GM18909 (cell line): ENCODE results near the gene MSH3.
A peak's percentile ranks its signal among the peaks of the same experiment; 100 is the strongest.
"Not testable (repeated sequence)": the region's sequence is repeated elsewhere in the genome, so short reads cannot be mapped to it uniquely, and the experiment has no call there.

Experiments used
- ATAC-seq: cut with Tn5 transposase; IDR thresholded peaks from one replicate; pipeline ENCODE4 v1.9.1; 2021; ENCODE audit warnings: mild to moderate bottlenecking; ENCODE audit not compliant: unreplicated experiment, poor library complexity

Gene MSH3

DNA sequence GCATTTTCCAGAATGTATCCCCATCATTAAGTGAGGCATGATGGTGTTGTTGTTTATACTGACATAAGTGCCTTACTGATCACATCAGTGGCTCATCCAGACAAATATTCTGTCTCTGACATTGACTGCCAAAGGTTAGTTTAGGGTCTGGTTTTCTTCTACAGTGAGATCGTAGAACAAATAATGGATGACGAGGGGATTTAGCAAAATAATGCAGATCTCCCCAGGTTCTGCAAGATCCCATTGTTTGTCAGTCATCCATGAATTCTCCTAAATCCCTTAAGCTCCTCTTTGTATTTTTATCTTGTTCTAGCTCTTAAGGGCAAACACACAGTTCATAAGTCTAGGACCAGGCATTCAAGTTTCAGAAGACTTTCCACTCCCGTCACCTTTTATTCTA, 93.5 kb downstream of the MSH3 start:
- no peak for ATAC-seq

DNA sequence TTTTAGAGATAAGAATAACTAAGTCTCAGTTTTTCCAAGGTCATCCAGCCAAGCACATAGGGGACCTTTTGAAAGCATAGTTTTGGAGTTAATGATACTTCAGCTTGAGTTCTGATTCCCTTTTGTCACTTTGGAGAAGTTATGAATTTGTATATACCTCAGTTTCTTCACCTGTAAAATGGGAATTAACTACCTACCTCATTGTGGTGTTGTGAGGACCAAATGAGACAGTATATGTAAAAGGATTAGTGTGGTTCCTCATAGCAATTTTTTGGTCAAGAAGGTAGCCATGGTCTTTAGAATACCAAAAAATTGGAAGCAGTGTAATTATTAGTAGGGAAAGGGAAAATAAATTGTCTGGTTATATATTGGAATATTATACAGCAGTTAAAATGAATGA, 98.0 kb downstream of the MSH3 start:
- ATAC-seq = no peak

DNA sequence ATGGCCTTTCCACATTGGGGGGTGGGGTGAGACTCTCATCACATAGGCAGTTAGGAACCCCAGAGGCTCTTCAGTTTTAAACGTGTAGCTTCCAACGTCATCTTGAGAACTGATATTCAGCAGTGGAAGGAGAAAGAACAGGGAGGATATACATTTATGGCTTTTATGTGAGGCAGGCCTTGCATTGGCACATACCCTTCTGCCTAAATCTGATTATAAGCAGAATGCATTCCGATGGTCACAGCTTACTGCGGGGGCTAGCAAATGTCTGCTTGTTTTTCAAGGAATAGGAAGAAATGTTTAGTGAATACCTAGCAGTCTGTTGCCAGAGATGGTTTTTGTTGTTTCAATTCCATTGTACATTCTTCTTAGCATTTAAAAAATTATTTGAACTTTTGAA, 99.3 kb downstream of the MSH3 start:
- no peak for ATAC-seq

DNA sequence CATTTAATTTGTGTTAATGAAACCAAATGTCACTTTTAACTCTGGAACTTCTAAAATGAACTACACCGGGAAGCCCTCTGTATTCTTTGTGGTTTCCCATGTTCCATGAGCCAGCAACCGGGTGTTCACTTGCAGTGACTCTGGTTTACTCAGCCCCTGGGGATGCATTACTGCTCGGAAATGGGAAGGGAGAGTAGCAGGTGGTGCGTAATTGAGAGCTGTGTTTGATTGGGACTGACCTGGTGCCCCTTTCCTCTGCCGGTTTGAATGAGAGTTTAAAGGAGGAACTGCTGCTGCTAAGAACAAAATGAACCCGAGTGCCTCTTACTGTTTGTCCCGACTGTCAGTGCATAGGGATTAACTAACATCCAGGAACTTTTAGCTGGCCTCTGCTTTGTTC, 100.4 kb downstream of the MSH3 start:
- peak; percentile 62 for ATAC-seq

DNA sequence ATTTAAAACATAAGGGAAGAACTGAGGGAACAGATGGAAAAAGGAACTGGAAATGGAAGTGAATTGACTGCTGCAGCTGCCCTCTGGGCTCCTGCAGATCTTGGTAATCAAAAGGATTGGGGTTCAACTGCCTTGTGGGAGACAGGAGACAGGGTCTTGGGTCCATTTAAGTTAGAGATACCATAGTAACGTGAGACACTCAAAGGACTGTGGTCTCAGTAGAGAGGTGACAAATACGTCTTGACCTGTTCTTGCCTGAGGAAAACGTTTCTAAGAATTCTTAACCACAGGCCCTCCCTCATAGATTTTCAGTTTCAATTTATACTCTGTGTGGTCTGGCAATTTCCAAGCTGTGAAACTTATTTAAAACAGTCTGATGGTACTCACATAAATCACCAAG, 101.2 kb downstream of the MSH3 start:
- ATAC-seq = peak; percentile 96

DNA sequence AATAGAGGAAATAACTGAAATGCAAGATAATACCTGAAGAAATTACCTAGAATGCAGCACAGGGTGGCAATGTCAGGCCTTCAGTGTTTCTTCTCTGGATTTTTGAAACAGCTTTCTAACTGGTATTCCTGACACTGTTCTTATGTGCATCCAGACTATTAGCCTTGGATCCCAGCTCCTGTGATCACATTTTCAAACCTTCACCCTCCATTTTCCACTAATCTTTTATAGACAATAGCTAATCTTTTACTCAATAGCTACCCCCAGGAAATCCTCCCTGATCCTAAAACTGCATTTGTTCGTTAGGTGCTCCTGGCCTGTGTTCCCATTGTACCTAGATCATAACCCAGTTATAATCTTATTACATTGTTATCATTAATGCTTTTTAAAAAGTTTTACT, 101.8 kb downstream of the MSH3 start:
- no peak for ATAC-seq

DNA sequence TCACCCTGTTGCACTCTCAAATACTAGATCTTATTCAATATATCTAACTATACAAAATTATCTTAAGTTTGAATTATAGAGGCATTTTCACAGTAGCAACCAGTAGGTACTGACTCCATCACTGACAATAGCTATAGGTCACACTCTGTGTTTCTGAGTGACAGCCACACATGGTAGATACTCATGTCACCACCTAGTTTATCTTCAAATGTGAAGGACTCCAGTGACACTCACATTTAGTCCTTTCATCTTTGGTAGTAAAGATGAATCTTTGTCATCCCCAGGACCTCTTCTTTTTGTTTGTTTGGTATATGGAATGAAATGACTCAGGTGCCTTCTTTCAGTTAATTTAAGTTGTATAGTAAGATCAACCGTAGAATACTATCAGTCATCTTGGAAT, 102.8 kb downstream of the MSH3 start:
- ATAC-seq = no peak

DNA sequence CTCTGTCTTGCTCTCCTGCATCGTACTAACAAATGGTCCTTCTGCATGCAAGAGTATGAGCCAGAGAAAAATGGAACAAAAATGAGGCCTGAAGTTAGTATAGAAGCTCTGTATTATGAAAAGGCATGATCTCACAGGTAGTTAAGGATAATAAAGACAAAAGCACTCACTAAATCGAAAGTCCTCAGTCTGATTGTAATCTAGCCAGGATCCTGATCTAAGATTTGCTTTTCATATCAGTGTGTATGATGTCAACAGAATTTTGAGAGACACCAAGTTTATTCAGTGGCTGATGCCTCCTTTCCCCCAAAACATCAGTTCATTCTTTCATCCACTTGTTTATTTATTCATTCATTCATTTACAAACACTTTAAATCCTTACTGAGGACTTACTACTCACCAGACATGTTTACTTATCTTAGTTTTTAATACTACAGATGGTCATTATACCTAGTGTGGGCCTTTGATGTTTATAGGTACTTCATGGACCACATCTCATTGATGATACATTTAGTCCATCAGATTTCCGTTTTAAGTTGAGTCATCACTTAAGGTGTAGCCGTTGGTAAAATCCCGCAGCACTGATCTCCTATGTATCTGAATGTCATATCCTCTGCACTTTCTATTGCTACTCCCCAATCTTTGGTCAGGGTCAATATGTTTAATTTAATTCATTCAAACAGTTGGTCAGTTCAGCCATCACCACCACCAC, 105.6 kb downstream of the MSH3 start:
- ATAC-seq = no peak

DNA sequence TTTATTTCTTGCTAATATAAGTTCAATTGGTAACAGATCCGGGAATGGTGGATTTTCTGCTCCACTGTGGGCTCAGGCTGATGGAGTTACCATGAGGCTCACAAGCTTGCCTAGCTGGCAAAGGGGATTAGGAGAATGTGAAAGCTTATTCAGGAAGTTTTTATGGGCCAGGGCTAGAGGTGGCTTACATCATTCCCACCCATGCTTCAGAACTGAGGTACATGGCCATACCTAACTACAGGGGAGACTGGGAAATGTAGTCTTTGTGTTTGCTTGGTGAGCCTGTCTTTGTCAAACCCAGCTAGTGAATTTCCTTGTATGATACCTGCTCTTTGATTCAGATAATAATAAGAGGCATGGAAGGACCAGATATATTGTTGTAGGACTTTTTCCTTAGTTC, 106.2 kb downstream of the MSH3 start:
- no peak for ATAC-seq

DNA sequence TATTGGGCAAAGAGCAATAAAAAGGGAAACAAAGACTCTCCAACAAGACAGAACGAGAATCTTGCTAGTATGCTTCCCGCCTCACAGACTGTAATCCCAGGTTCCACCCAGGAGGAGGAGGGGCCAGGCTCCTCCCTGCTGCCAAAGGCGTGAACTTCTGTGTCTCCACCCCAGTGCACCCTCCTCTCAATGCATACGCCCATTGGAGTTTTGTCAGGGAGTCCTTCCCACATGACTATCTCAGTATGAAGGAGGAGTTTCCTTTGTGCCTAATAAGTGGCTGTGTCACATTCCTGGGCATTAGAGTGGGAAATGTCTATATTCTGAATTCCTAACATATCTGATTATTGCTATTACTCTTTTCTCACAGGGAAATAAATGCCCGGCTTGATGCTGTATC, 106.7 kb downstream of the MSH3 start:
- ATAC-seq = no peak

DNA sequence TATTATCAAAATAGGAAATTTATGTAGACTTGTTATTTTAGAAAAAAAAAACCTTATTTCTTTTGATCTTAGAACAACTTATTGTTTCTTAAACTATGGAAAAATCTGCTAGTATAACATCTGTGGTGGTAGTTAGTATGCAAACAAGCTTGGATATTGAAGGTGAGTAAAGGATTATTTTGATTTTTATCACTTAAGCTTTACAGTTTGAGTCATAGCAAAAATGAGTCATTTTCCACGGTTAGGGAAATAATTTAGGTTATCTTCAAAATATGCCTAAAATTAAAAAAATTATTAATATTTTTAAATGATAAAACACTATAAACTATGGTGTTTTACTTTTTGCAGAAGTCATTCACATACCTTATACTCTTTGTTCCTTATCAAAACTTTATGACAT, 107.5 kb downstream of the MSH3 start:
- ATAC-seq = no peak

DNA sequence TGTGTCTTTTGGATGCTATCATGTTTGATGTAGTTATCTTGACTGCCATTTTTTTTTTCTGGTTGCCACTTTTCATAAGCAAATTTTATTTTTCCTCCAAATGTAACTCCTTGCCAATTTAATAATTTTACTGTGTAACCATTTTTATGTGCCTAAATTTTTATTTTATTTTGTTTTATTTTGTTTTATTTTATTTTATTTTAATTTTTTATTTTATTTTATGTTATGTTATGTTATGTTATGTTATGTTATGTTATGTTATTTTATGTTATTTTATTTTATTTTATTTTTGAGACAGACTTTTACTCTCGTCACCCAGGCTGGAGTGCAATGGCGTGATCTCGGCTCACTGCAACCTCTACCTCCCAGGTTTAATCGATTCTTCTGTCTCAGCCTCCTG, 108.1 kb downstream of the MSH3 start:
- ATAC-seq = no peak

DNA sequence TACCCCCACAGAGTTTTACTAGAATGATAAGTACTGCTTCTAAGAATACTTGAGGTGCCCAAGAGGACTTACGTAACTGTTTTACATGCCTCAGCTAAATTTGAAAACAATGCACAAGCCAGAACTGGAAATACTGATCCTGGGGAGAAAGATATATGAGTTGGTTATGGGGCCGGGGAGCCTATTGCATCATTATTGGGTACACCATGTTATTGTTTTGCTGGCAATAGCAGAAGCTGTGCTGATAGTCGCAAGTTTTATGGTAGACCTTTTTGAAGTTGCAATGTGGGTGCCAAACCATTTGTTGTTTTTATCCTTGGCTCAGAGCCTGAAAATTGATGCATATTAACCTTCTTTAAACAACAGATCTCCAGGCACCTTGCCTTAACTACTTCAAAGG, 108.8 kb downstream of the MSH3 start:
- no peak for ATAC-seq

DNA sequence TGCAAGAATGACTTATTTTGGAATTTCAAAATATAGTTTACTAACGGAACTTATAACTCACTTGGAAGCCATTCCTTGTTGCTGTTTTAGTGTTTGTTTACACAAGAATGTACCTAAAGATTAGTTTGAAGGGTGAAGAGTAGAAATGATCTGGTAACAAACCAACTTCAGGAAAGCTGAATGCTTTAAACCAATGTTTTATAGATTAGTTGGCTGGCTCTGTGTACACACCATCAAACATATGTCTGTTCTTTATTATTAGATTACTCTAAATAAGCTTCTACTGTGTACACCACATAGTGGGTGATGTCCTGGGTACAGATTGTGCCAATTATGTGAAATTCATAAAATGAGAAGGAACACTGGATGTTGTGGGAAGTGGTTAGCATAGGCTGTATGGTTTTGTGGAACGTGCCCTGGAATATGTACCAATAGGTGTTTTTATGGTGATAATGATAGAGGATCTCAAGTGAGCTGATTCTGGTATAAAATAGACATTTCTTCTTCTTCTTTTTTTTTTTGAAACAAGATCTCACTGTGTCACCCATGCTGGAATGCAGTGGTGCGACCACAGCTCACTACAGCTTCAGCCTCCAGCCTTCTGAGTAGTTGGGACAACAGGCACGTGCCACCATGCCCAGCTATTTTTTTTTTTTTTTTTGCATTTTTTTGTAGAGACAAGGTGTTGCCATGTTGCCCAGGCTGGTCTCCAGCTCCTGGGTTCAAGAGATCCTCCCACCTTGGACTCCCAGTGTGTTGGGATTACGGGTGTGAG, 109.6 kb downstream of the MSH3 start:
- no peak for ATAC-seq

DNA sequence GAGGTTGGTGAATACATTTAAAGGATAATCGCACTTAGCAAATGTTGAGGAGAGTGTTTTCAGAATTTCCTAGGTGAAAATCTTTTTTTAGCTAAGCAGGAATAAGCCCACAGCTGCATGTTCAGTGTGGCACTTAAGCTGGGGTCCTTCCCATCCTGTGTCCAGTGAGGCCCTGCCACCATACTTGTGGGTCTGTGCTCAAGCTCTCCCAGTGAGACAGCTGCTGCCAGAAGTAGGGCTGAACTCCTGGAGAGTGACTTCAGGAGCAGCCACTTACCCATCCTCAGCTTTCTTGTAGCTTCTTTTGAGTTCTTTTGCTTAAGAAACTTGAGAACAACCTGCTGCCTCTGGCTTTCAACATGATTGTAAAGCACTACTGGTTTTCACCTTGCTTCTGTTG, 110.3 kb downstream of the MSH3 start:
- no peak for ATAC-seq

DNA sequence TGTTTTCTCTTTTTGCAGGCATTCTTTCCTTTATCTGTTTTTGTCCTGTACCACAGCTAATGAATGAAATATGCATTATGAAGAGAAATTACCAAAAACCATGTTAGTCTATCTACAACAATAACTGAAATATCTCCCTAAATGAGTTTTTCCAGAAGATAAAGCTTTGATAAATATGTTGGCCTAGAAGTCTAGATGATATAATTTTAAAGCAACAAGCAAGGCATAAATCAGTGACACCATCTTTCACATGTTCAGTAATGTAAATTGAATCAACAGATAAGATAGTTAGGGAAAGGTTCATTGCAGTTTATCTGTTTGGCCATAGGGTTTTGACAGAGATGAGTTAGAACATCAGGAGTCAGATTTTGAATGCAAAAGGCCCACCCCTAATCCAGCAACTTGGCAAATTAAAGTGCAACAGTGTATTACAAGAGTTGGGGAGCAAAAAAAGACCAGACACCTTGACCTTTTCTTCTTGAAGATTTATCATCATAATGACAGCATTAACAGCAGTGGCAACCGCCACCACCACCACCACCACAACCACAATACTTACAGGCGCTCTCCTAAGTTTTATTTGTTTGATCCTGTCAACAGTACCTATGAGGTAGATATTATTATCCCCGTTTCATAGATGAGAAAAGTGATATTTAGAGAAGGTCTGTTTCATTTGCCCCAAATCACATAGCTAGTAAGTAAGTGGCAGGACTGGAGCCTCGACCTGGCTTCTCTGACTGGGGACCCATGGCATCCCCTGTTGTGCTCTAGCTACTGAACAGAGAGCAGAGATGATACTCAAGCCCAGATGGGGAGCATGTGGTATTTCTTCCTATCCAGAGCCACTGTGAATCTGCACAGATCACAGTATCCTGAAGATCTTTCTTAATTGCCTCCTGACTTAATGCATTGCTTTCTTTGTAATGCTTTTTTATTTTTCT, 123.2 kb downstream of the MSH3 start:
- ATAC-seq = no peak

DNA sequence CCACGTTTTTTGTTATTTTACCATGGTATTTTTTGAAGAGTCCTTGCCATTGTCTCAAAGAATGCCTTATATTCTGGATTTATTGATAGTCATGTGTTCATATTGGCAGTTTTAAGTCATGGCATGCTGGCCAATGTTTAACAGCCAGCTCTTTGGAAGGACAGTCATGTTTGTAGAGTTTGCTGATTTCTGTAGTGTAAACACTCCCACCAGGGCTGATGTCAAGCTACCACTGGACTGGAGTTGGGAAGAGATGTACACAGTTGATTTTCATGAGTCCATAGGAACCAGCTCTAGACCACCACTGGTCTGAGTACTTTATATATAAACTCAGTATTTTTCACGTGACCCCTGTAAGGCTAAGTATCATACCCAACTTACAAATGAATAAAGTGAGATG, 125.6 kb downstream of the MSH3 start:
- no peak for ATAC-seq

DNA sequence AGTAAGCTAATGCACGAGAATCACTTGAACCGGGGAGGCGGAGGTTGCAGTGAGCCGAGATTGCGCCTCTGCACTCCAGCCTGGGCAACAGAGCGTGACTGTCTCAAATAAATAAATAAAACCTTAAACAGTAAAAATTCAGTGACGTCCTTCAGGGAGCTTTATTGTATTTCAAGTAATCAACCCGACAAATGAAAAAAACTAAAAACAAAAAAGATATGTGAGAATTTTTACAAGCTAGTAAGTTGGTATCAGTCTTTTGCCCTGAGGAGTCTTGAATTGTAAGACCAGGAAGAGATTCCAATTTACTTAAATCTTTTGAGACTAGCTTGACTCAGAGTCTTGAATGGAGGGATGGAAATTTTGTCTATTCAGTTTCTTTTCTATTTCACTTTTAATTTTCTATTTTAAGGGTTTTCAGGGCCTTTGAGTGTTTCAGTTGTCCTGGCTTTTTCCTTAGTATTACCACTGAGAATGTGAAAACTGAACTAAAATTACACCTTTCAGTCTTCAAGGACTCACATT, 126.4 kb downstream of the MSH3 start:
- no peak for ATAC-seq

DNA sequence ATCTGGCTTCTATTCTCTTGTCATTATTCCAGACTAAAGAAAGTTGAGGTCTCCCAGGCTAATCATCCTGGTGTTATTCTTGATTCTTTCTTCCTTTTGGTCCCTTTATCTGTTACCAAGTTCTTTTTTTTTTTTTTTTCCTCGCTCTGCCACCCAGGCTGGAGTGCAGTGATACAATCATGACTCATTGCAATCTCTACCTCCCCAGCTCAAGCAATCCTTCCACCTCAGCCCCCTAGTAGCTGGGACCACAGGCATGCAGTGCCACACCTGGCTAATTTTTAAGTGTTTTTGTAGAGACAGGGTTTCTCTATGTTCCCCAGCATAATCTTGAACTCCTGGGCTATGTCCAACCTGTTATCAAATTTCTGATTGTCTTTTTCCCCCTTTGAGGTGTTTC, 126.9 kb downstream of the MSH3 start:
- ATAC-seq = no peak

DNA sequence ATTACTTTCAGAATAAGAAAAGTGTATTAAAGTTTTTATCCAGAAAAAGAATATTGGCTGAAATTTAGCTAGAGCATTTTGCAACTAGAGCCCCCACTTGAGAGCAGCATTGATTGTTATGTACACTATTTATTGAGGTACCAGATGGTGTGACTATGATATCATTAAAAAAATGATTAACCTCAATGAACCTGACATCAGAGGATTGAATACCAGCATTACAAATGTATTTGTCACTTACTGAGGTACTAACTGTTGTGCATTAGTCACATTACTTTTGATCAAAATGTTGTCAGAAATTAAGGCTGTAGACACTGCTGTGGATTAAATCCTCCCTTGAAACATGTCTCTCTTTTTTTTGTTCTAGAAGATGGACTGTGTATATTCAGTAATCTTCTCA, 128.2 kb downstream of the MSH3 start:
- no peak for ATAC-seq

DNA sequence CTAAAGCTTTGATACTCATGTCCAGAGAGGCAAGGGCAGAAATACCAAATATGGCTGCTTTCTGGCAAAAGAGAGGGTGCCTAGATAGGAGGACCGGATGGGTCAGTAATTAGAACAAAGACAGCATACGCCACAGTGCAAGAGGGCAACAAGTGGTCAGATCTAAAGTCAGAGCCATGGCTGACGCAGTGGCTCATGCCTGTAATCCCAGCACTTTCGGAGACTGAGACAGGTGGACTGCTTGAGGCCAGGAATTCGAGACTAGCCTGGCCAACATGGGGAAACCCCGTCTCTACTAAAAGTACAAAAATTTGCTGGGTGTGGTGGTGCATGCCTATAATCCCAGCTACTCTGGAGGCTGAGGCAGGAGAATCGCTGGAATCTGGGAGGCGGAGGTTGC, 129.3 kb downstream of the MSH3 start:
- not testable (repeated sequence) for ATAC-seq
